ENCODE results near the gene NAV3. TPM values are rescaled to one million over a fixed set of nuclear protein-coding genes. Genes with fewer than 3 reads are reported as not detected.

The NAV3 gene
- total RNA-seq, 1 donor from 2014 or later = 1.5 TPM

DNA sequence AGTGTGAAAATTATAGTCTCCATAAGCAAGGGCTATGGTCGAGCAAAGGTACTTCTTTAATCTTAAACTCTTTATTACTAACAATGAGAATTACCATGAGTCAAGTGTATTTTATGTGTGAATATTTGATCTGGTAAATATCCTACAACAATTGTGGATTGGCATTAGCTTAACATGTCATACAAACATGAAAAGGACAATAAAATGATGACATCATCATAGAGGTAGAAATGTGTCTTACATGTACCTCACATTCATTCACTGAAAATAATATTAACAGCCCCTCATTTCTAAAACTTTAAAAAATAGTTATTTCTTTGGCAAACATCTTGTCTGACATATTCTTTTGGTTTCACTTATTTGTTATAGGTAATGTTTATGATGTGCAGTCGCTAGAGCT is 355.0 kb downstream of the NAV3 start:
- intact Hi-C loops (cut with micrococcal nuclease) = no loop called here
- no peak overlapping the region for H3K27ac ChIP-seq (replicated peaks)
- H3K9me3 ChIP-seq (replicated peaks) = no peaks in the 10 kb centered on the region
- no peaks in the 10 kb centered on the region for H3K4me1 ChIP-seq
- H3K36me3 ChIP-seq = no peaks in the 10 kb centered on the region
- no peaks in the 10 kb centered on the region for H3K27me3 ChIP-seq (ENCODE audit: low read depth)
- H3K4me3 ChIP-seq = no peak overlapping the region
- no peak for TF ChIP-seq CTCF (IDR thresholded peaks at IDR 0.05; ENCODE audit: borderline replicate concordance)
- DNase-seq = no peak

- no peak for DNase-seq
- no peak for TF ChIP-seq CTCF (IDR thresholded peaks at IDR 0.05; ENCODE audit: borderline replicate concordance)
- Histone ChIP-seq H3K27me3 (ENCODE audit: low read depth) (no peaks in the 10 kb centered on the region), H3K27ac (replicated peaks) (no peak overlapping the region), H3K9me3 (replicated peaks) (no peaks in the 10 kb centered on the region), H3K4me3 (no peak overlapping the region), H3K4me1 (no peaks in the 10 kb centered on the region), H3K36me3 (no peaks in the 10 kb centered on the region)
- intact Hi-C loops (cut with micrococcal nuclease) = no loop called here
These were observed 356.0 kb downstream of the NAV3 start for GRCh38 chr12:78186670-78187069.

DNA sequence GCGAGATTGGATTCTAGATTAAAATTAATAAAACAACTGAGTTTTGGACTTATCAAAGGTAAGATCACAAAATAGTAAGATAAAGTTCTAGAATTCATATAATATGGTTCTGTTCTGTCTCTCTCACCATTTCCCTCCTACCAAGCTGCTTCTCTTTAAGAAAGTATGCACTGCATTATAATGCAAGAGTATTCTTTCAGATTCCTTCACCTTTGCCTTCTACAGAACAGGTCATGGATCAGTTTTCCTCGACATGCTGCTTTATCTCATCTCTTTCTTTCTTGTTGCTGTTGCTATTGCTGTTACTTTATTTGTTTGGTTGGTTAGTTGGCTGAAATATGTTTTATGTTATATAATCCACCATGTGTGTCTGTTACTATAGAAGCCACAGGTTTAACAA is 357.0 kb downstream of the NAV3 start:
- Histone ChIP-seq H3K4me1 (no peaks in the 10 kb centered on the region), H3K27ac (replicated peaks) (no peak overlapping the region), H3K36me3 (no peaks in the 10 kb centered on the region), H3K27me3 (ENCODE audit: low read depth) (no peaks in the 10 kb centered on the region), H3K4me3 (no peak overlapping the region), H3K9me3 (replicated peaks) (no peaks in the 10 kb centered on the region)
- intact Hi-C loops (cut with micrococcal nuclease) = no loop called here
- no peak for TF ChIP-seq CTCF (IDR thresholded peaks at IDR 0.05; ENCODE audit: borderline replicate concordance)
- no peak for DNase-seq

DNA sequence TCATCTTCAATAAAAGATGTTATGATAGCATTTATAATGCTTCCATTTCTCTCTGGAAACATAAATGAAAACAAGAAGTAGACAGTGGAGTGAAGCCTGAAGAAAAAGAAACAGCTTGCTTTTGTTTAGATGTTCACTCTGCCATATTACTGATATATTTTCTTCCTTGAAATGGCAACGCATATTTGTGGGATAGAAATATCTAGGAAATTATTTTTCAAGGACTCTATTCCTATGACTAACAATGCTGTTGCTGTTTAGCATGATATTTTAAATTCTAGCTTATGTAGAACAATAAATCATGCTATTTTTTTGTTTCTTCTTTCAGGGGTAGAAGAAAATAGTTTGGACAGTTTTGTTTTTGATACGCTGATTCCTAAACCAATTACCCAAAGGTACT is 359.0 kb downstream of the NAV3 start:
- no peak for DNase-seq
- Histone ChIP-seq H3K4me1 (no peaks in the 10 kb centered on the region), H3K27me3 (ENCODE audit: low read depth) (no peaks in the 10 kb centered on the region), H3K4me3 (no peak overlapping the region), H3K27ac (replicated peaks) (no peak overlapping the region), H3K9me3 (replicated peaks) (no peaks in the 10 kb centered on the region), H3K36me3 (no peaks in the 10 kb centered on the region)
- TF ChIP-seq CTCF (IDR thresholded peaks at IDR 0.05; ENCODE audit: borderline replicate concordance) = no peak
- intact Hi-C loops (cut with micrococcal nuclease) = no loop called here

- no peak overlapping the region for H3K4me3 ChIP-seq
- intact Hi-C loops (cut with micrococcal nuclease) = no loop called here
- no peak for TF ChIP-seq CTCF (IDR thresholded peaks at IDR 0.05; ENCODE audit: borderline replicate concordance)
These were observed 360.9 kb downstream of the NAV3 start for GRCh38 chr12:78191611-78192010.

GRCh38 chr12:78192979-78193378 is 362.3 kb downstream of the NAV3 start:
- DNase-seq = no peak
- no peaks in the 10 kb centered on the region for H3K4me1 ChIP-seq
- intact Hi-C loops (cut with micrococcal nuclease) = no loop called here
- TF ChIP-seq CTCF (IDR thresholded peaks at IDR 0.05; ENCODE audit: borderline replicate concordance) = no peak
- H3K36me3 ChIP-seq = no peaks in the 10 kb centered on the region
- H3K9me3 ChIP-seq (replicated peaks) = no peaks in the 10 kb centered on the region
- H3K27me3 ChIP-seq (ENCODE audit: low read depth) = no peaks in the 10 kb centered on the region
- no peak overlapping the region for H3K27ac ChIP-seq (replicated peaks)
- no peak overlapping the region for H3K4me3 ChIP-seq

More at GRCh38 chr12:78191611-78192010, 360.9 kb downstream of the NAV3 start:
- Histone ChIP-seq H3K9me3 (replicated peaks) (no peaks in the 10 kb centered on the region), H3K36me3 (no peaks in the 10 kb centered on the region), H3K27ac (replicated peaks) (no peak overlapping the region), H3K27me3 (ENCODE audit: low read depth) (no peaks in the 10 kb centered on the region), H3K4me1 (no peaks in the 10 kb centered on the region)
- DNase-seq = no peak

All from left ventricle myocardium inferior (tissue), 1 donor.